Activated CD4-positive, alpha-beta T cell treated with anti-CD3 and anti-CD28 coated beads, Interleukin-2, Interleukin-4, amounts not matched to agents 100 ng/mL and 50 ng/mL, durations not matched to agents 16 hours and 8 hours (primary cell): Measurements from ENCODE around the gene CCNJL.

Source experiments
- DNase-seq: peaks from one replicate; pipeline ENCODE4 v3.0.0-alpha.2; 2020; ENCODE audit warnings: low spot score

Gene CCNJL

DNA sequence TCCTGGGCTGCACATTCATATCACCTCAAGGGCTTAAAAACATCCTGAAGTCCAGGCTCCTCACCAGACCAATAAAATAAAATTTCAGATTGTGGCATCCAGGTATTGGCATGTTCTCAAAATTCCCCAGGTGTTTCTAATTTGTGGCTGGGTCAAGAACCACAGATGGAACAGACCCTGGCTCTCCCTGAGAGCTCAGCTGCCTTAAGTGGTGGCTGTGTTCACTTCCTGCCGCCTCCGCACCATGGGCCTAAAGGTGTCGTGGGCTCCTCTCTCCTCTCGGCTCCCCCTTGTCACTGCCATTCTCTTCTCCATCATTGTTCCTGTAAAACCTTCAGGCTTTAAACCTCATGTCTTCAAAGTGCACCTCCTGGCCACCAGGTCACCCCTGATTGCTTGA lies 17.8 kb upstream of the CCNJL start:
- no peak for DNase-seq

DNA sequence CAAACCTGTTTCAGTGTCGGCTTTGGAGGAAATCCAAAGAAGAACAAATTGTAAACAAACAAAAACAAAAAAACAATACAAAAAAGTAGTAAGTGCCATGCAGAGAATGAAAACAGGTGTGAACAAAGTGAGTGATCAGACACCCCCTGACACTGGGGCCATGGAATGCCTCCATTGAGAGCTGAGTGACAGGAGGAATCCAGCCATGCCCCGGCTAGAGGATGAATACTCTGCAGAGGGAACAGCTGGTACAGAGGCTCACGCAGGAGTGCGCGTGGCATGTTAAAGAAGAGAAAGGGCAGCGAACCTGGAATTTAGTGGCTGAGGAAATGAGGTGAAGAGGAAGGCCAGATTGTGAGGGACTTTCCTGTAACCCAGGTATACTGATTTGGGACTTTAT lies 15.5 kb upstream of the CCNJL start:
- DNase-seq: no peak

DNA sequence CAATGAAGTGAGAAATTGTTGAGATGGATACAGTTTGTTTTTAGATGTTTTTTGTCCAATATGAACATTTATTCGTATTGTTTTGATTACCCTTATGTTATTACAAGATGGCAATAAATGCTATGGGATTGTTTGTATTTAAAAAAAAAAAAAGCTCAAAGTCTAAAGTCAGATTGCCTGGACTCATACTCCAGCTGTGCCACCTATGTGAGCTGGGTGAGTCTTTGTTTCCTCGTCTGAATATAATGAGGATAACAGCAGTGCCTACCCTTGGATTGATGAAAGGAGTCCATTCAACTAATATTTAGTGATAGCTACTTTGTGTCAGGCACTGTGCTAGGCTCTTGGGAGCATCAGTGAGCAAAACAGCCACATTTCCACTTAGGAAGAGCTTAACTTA lies 14.6 kb upstream of the CCNJL start:
- no peak for DNase-seq

DNA sequence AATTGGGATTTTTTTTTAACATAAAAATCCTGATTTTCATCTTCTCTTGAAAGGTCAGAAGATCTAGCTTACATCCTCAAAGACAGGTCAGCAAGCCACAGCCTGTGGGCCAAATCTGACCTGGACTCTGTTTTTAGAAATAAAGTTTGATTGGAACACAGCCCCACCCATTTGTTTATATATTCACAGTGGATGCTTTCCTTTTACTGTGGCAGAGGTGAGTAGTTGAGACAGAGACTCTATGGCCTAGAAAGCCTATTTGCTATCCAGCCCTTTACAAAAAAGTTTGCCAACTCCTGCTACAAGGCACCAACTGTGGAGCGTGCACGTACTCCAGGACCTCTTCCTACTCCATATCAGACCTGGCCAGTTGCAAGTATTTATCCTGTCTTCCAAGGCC lies 13.4 kb upstream of the CCNJL start:
- no peak for DNase-seq

DNA sequence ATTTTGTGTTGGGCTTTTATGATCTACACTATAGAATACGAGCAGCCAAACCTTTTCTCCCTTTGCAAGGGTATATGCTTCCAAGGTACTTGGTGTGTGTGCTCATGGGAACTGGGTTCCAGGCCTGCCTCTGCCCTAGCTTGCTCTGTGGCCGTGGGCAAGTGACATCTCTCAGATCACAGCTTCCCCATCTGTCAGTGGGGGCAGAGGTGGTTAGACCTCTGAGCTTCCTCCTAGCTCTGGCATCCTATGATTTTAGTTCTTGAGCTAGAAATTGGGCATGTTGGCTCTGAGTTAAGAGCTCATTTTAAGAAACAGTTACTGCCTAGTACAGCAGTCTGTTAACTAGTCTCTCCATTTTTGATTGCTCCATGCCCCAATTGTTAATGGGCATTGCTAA lies 12.5 kb upstream of the CCNJL start:
- DNase-seq: no peak

DNA sequence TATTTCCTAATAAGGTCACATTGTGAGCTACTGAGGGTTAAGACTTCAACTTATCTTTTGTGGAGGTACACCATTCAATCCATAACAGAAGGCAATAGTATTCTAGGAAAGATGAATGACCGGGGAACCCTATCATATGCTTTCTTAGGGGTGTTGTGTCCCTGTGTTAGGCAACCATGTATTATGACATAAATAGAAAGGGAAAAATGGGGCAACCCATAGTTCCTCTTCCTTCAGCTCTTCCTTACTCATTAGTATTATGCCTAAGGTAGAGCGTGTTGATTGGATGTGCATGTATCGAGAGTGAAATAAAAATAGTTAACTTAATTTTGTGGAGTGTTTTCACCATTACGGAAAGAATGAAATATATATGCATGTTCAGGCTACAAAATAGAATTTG lies 6.0 kb upstream of the CCNJL start:
- no peak for DNase-seq

DNA sequence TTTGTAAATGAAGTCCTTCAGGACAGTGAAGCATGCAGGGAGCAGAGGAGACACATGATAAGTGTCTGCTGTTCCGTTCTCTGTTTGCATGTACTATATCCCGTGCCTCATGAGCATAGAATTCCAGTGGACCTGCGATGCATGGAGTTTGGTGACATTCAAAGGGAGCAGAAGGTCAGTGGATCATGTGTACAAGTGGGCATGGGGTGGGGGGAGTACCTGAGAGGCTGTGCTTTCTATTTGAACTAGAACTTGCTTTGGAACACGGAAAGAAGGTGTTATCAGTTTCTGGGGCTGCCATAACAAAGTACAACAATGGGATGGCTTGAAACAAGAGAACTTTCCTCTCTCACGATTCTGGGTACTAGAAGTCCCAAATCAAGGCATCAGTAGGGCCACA lies 5.1 kb upstream of the CCNJL start:
- no peak for DNase-seq

DNA sequence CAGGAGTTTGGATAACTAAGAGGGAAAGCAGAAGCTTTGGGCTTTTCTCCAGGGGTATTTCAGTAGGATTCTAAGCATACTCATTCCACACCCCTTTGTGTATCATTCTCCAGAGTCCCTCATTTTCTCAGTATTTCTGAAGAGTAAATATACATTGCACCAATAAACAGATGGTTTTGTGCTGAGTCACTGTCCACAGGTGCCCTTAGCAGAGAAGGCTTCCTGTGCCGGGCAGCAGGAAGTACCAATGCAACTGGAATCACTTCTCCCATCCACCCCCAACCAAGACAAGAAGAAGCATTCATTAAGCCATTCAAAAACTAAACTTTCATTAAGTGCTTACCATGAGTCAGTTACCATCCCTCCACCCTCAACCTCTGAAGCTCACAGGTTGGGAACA lies 3.6 kb upstream of the CCNJL start:
- DNase-seq: no peak

DNA sequence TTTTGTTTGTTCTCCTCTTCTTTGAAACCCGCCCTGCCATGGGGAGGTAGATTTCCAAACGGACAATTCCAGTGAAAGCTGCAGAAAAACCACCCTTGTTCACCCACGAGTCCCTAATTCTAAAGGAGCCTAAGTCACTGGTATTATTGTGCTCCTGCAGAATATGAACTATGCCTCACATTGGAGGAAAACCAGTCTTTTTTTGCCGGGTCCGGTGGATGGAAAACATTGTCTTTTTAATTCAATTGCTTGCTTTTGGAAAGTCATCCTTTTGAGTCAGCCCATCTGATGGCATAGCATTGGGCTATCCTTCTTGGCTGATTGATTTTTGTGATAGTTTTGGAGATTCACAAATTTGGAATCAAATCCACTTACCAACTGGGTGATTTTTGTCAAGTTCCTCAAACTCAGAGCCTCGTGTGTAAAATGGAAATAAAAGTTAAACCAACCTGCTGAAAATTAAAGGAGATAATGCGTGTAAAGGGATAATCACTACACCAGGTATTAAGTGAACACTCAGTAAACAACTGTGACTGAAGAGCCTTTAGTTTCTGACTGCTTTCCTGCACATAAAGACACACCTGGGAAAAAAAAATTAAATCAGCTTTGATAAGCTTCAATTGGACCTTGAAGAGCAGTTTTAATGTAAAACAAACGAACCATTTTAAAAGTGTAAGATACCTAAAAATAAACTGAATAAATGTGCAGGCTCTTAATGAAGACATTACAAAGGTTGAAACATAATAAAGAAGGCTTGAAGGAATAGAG lies 780 bp upstream of the CCNJL start:
- no peak for DNase-seq

DNA sequence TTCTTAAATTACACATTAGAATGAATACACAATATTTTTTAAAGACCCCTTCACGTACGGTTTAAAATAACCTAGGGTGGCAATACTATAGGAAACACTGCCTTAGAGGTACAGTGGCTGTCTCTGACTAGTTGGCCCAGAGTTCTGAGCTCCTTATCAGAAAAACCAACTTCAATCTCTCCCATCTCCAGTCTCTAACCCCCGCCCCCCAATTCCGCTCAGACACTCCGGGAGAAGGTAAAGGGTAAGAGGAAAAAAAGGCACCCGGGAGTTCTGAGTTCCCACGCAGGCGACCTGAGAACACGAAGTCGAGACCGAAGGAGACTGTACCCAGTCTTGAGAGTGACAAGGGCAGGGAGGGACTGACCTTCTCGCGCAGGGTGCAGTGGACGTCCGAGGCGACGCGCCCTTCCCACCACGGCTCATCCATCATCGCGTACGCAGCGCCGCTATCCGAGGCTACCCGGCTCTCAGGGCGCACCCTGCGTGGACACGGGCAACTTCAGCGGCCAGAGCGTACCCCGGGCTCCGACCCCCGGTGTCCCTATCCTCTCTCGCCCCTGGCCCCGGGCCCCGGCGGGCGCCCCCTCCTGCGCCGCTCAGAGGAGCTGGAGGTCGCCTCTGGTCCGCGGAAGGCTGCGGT lies 752 bp downstream of the CCNJL start:
- DNase-seq: no peak

DNA sequence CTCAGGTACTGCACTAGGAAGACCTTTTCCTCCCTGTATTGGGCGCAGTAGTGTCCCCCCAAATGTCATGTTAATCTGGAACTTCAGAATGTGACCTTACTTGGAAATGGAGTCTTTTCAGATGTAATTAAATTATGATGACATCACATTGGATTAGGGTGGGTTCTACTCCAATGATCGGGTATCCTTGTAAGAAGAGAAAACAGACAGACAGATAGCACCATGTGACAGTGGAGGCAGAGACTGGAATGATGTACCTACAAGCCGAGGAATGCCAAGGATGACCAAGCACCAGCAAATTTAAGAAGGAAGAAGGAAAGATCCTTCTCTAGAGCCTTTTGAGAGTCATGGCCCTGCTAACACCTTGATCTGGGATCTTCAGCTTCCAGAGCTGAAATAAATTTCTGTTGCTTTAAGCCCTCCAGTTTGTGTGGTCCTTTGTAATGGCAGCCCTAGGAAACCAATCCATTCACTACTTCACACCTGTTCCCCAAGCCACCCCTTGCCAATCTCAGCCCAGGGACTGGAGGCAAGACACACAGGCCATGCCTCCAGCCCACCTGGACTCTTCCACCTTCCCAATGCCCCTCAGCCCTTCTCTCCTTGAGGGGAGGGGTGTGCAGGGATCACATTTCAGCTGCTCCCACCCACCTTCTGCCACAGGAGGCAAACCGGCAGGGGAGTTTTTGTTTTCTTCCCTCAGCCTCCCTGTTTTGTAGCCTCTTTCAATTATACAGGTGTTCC lies 1.6 kb downstream of the CCNJL start:
- no peak for DNase-seq

DNA sequence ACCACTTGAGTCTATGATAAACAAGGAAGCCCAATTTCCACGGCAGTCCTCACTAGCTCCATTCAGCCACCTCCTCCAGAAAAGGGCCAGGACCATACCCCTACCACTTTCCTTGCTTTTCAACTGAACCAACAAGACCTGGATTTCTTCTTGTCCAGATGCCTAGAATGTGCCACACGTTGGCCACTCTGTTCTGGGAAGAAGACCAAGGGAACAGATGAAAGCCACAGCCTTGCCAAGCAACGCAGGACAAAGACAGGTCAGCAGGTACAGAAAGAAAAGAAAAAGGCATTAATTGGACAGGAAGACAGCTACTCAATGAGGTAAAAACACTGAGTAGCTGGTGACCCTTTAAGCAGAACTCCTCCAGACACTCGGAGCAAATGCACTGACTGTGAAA lies 2.2 kb downstream of the CCNJL start:
- no peak for DNase-seq

DNA sequence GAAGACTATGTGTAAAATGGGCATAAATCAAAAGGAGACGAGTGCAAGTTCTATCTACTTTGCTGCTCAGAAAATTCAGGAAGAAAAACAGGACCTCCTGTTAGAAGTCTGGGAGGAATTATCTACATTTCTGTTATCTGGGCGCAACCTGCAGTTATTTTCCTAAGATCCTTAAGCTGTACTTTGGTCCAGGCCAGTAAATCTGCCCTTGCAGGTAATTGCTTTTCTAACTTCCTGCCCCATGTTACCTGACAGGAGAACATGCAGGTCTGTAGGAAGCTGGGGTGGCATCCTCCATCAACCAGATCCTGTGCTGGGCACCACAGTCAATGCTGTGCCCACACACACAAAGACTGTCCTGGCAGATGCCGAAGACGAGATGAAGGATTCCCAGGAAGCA lies 5.7 kb downstream of the CCNJL start:
- no peak for DNase-seq

DNA sequence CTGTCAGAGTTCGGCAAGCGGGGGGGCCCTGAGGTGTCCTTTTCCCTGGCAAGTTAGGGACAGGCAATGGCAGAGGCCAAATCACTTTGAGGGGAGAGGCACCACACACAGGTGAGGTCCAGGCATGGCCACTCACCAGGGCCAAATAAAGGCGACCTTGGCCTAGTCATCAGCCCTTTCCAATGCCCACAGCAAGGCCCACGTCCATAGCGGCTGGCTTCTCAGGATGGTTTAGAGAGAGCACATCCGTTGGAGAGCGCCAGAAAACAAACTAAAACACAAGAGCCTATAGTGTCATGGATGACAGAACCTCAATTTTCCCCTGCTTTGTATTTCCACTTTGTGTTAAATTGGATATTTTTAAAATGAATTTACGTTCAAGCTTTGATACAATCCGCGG lies 7.0 kb downstream of the CCNJL start:
- no peak for DNase-seq

DNA sequence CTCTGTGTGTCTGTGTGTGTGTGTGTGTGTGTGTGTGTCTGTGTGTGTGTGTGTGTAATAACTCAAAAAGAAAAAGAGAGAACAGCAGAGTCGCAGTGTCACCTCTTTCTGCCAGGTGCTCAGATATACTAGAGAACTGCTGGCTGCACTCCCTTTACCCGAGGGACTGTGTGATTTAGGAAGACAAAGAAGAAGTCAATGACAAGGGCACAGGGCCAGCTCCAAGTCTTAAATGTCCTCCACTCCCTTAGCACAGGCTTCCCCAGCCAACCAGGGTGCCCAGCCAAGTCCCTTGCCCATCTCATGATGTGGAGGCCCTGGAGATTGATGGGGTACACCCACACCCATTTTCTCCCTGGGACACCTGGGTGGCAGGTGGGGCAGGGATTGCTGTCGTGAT lies 8.7 kb downstream of the CCNJL start:
- DNase-seq: no peak

DNA sequence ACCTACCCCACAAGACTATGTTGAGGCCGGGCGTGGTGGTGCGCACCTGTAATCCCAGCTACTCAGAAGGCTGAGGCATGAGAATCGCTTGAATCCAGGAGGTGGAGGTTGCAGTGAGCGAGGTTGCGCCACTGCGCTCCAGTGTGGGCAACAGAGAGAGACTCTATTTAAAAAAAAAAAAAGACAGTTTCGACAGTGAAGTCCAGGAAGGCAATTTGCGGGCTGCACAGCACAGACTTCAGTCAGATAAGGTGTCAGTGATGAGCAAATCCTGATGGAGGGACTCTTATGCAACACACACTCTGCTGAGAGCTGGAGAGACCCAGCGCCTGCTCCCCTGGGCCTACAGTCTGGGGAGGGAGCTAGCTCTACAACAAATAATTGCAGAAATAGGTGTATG lies 14.2 kb downstream of the CCNJL start:
- DNase-seq: no peak

DNA sequence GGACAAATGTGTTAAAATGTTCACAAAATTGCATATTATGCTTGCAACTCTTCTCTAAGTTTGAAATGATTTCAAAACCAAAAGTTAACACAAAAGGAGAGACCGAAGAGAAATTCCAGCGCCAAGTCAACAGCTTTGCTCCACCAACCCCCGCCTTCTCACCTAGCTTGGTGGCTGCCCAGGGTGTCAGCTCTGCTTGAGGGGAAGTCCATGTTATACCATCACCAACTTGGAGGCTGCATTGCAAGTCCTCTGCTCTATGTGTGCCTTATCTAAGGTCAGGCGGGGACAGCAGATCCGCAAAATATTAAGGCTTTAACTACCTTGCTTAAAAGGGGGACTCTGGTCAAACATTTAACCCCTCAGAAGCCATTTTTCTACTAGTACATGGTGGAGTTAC lies 14.6 kb downstream of the CCNJL start:
- DNase-seq: no peak

DNA sequence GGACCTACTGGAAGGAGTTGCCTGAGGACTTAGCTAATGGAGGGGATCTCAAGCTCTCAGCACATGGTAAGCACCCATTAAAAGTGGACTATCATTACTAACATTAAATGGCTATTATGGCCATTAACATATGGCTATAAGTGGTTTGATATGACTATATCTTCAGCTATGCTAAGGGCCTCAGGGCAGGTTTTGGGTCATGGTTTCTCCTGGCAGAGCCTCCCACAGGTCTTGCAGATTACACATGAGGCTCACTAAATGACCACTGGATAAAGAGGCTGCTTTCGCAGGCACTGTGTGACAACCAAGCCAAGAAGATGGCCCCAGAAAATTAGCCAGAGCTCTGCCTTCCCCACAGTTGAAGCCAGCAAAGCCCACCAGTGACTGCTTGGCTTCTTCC lies 15.4 kb downstream of the CCNJL start:
- no peak for DNase-seq

DNA sequence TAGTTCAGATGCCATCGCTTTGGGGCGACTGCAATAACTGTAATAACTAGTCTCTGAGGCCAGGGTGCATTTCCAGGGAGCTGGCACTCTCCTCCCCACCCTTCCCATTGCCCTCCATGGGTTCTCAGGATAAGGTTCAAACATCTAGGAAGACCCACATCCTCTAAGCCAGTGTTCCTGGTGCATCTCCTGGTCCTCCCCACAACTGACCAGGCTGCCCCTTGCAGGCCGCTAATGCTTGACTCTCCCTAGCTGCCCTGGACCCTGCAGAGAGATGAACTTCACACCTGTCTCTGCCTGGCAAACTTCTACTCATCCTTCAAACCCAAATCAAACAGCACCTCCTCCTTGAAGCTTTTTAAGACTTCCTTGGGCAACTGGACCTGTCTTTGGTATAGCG lies 15.9 kb downstream of the CCNJL start:
- no peak for DNase-seq

DNA sequence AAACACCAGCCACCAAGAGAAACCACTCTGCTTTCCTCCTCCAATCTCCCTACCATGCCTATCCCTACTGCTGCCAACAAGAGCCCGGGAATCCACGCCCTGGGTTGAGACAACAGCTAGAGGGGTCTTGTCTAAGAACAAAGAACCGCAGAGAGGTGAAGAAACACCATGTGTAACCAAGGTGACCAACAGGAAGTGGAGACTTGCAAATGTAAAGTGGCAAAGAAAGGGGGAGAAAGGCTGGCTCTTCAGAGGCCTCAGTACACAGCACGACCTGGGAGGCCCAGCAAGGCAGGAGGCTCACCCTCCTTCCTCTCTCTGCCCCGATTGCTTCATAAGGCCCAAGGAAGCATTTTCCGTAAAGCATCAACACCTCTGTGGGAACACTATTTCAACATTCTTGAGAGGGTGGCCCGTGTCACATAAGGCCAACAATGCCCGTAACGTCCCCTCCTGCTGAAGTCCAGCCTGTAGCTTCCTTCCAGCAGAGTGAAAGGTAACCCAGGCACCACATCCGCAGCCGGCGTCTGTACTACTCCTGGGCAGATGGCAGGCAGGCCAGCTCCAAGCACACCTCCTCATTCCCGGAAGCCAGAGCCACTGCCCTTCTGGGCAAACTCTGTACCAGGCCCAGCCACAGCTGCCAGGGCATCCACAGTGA lies 18.3 kb downstream of the CCNJL start:
- DNase-seq: no peak

DNA sequence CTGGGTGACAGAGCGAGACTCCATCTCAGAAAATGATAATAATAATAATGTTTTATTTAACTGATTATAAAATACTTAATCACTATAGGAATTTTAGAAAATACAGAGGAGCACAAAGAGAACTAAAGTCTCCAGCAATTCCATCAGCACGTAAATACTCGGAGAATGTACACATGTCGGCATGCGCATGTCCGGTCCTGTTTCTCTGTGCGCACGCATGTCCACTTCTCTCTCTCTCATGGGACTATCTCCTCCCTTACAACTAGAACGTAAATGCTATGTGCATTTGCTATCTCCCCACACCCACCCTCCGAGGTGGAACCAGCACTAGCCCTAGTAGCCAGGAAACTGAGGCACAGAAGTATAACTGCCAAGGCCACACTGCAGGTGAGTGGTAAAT lies 19.0 kb downstream of the CCNJL start:
- DNase-seq: no peak

DNA sequence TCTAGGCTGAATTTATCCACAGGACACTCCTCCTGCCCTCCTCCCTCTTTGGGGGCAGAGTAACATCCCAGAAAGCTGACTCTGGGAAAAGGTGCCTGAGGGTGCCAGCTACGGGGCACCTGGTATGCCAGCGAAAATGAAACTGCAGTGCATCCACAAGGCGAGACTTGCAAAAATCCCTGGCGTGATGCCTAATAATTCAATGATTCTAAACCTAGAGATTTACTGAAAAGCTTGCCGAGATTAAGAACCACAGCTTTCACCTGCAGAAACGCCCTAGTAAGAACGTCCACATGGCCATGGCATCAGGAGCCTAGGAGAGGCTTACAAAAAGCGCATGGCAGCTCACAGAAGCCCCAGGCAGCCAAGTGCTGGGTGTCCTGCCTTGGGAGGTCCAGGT lies 20.9 kb downstream of the CCNJL start:
- no peak for DNase-seq

DNA sequence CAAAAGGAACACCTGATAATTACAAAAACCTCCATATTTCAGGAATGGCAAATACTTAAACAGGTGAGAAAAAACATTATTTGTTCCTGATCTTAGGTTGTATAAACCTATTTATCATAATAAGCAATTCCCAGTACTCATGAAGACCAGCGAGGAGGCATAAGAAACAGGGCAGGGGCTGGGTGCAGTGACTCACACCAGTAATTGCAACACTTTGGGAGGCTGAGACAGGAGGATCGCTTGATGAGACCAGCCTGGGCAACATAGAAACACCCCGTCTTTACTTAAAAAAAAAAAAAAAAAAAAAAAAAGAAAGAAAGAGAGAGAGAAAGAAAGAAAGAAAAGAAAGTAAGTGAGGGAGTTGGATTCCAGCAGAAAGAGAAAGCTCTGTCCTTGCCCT lies 21.6 kb downstream of the CCNJL start:
- no peak for DNase-seq
